Stimulated activated CD4-positive, alpha-beta T cell treated with anti-CD3 and anti-CD28 coated beads, TNF-alpha, amount 100 ng/mL, for 48 hours (primary cell): ENCODE results near the gene ING5.
"Not testable (repeated sequence)": the region's sequence is repeated elsewhere in the genome, so short reads cannot be mapped to it uniquely, and the experiment has no call there.

Experiments used
- DNase-seq, 3 donors: peaks; one replicate each; pipeline ENCODE4 v3.0.0-alpha.2; 2020; ENCODE audit warnings: low read depth in 3 of 3

Gene ING5

GRCh38 chr2:241701399-241702154 is at the start of gene ING5:
TSS of gene ING5 (plus strand) at chr2:241702039. CDS start at chr2:241702066, 27 bp downstream.
- peak; percentile 93 to 96 (median 96) for DNase-seq

GRCh38 chr2:241652142-241652541 is 49.7 kb upstream of the ING5 start:
- DNase-seq: no peak

GRCh38 chr2:241652722-241653121 is 49.1 kb upstream of the ING5 start:
- DNase-seq: no peak

- DNase-seq: no peak
These were observed 48.6 kb upstream of the ING5 start for GRCh38 chr2:241653210-241653750.

GRCh38 chr2:241654551-241654950 is 47.3 kb upstream of the ING5 start:
- DNase-seq: no peak

GRCh38 chr2:241655516-241656189 is 46.2 kb upstream of the ING5 start:
- no peak for DNase-seq

GRCh38 chr2:241656190-241656741 is 45.6 kb upstream of the ING5 start:
- DNase-seq: no peak

- DNase-seq: no peak
These were observed 44.0 kb upstream of the ING5 start for GRCh38 chr2:241657786-241658254.

GRCh38 chr2:241658296-241658695 is 43.5 kb upstream of the ING5 start:
- DNase-seq: no peak

- DNase-seq: peak in 2 of 3 donors; percentile 4 to 18
These were observed 42.6 kb upstream of the ING5 start for GRCh38 chr2:241659150-241659739.

GRCh38 chr2:241660593-241661213 is 41.1 kb upstream of the ING5 start:
- no peak for DNase-seq

GRCh38 chr2:241662731-241663130 is 39.1 kb upstream of the ING5 start:
- not testable (repeated sequence) for DNase-seq

GRCh38 chr2:241665731-241666440 is 36.0 kb upstream of the ING5 start:
- DNase-seq: no peak

- no peak for DNase-seq
These were observed 35.0 kb upstream of the ING5 start for GRCh38 chr2:241666627-241667400.

- no peak for DNase-seq
These were observed 33.5 kb upstream of the ING5 start for GRCh38 chr2:241668354-241668753.

- DNase-seq: no peak
These were observed 33.0 kb upstream of the ING5 start for GRCh38 chr2:241668839-241669238.

- DNase-seq: no peak
These were observed 31.3 kb upstream of the ING5 start for GRCh38 chr2:241670333-241671110.

- no peak for DNase-seq
These were observed 30.2 kb upstream of the ING5 start for GRCh38 chr2:241671457-241672240.
